Skeletal muscle cell (primary cell): ENCODE data around the gene FAM111A.
A peak's percentile ranks its signal among the peaks of the same experiment; 100 is the strongest.

Experiments used
- DNase-seq: peaks from one replicate; pipeline ENCODE4 v3.0.0-alpha.2; 2010; ENCODE audit warnings: low read depth
- H3K4me3 ChIP-seq: 2 replicates; pipeline ENCODE4 v1.5.1; 2011; ENCODE audit warnings: low read depth, mild to moderate bottlenecking, control low read depth, low read length, moderate library complexity

The FAM111A gene

GRCh38 chr11:59193587-59194130, 51.0 kb downstream of the FAM111A start:
- H3K4me3 ChIP-seq, result no peak overlapping the region
- DNase-seq, result no peak

GRCh38 chr11:59195586-59195985, 52.9 kb downstream of the FAM111A start:
- DNase-seq, result no peak
- no peak overlapping the region for H3K4me3 ChIP-seq

- no peak overlapping the region for H3K4me3 ChIP-seq
- DNase-seq, result no peak
Measured at GRCh38 chr11:59196777-59197176, 54.1 kb downstream of the FAM111A start.

GRCh38 chr11:59197991-59198390, 55.3 kb downstream of the FAM111A start:
- H3K4me3 ChIP-seq, result no peak overlapping the region
- DNase-seq, result peak; percentile 82

- DNase-seq, result no peak
- no peak overlapping the region for H3K4me3 ChIP-seq
Measured at GRCh38 chr11:59198726-59199125, 56.1 kb downstream of the FAM111A start.

- no peak for DNase-seq
- no peak overlapping the region for H3K4me3 ChIP-seq
Measured at GRCh38 chr11:59199546-59200422, 57.1 kb downstream of the FAM111A start.

GRCh38 chr11:59200423-59200746, 57.7 kb downstream of the FAM111A start:
- no peak for DNase-seq

GRCh38 chr11:59201353-59201752, 58.7 kb downstream of the FAM111A start:
- DNase-seq, result no peak
- no peak overlapping the region for H3K4me3 ChIP-seq

More at GRCh38 chr11:59200423-59200746, 57.7 kb downstream of the FAM111A start:
- H3K4me3 ChIP-seq, result no peak overlapping the region
